PFSK-1 (cell line): Measurements from ENCODE around the gene MYO7A.

Source experiments
- FOXP2 ChIP-seq: optimal IDR thresholded peaks from 2 replicates; pipeline ENCODE3; 2011; ENCODE audit warnings: borderline replicate concordance, control low read depth, inconsistent platforms; ENCODE audit not compliant: insufficient read depth; ENCODE audit errors: extremely low read length, extremely low read depth
- POLR2AphosphoS5 ChIP-seq: IDR thresholded peaks from 2 replicates; pipeline ENCODE4 v1.6.1; 2012; ENCODE audit warnings: low read depth, mild to moderate bottlenecking, control low read depth, low read length, moderate library complexity
- REST ChIP-seq, 2 experiments: IDR thresholded peaks; 2 replicates each; pipeline versions ENCODE4 v1.6.1 to v1.8.0; 2011 to 2012; ENCODE audit warnings: low read depth in 2 of 2, low read length in 2 of 2, control low read depth in 1 of 2, inconsistent platforms in 1 of 2, mild to moderate bottlenecking in 1 of 2, moderate library complexity in 1 of 2; ENCODE audit not compliant: insufficient read depth in 1 of 2
- SIN3A ChIP-seq: IDR thresholded peaks from 2 replicates; pipeline ENCODE4 v1.6.1; 2012; ENCODE audit warnings: mild to moderate bottlenecking, low read length, moderate library complexity, borderline replicate concordance; ENCODE audit not compliant: insufficient read depth
- TAF1 ChIP-seq: IDR thresholded peaks from 2 replicates; pipeline ENCODE4 v1.6.1; 2012; ENCODE audit warnings: low read length, control low read depth, borderline replicate concordance; ENCODE audit not compliant: insufficient read depth

GRCh38 chr11:77131560-77131959 lies 3.5 kb downstream of the MYO7A start:
- TF ChIP-seq POLR2AphosphoS5 (no peak), REST (IDR thresholded peaks at IDR 0.05; ENCODE audit: insufficient read depth in 1 of 2, low read depth in 2 of 2, low read length in 2 of 2) (no peak), TAF1 (no peak), SIN3A (no peak), FOXP2 (no peak)
